Measurements from ENCODE around the gene LY6G6C.

GRCh38 chr6:31681135-31681671 is 40.3 kb downstream of the LY6G6C start:
- TF ChIP-seq REST (IDR thresholded peaks at IDR 0.05; ENCODE audit: unreplicated experiment) (no peak), POLR2AphosphoS5 (IDR thresholded peaks at IDR 0.05; ENCODE audit: low read depth) (no peak), ZNF114 (CRISPR knock-in tag; IDR thresholded peaks at IDR 0.05) (no peak), EZH2 (IDR thresholded peaks at IDR 0.05; ENCODE audit: low read depth, unreplicated experiment) (no peak), CTCF (conservative IDR thresholded peaks at IDR 0.05; ENCODE audit: low read depth in 2 of 2) (no peak; a peak in 1 of 4 replicates), EZH2phosphoT487 (IDR thresholded peaks at IDR 0.05; ENCODE audit: unreplicated experiment) (no peak), ZNF462 (CRISPR knock-in tag; IDR thresholded peaks at IDR 0.05) (no peak), JUNB (IDR thresholded peaks at IDR 0.05; ENCODE audit: unreplicated experiment) (no peak), ZNF331 (CRISPR knock-in tag; IDR thresholded peaks at IDR 0.05; ENCODE audit: low read depth) (no peak), CREB1 (CRISPR knock-in tag; IDR thresholded peaks at IDR 0.05; ENCODE audit: low read depth) (no peak; the same call in 1 of the 2 replicates)
